Fibroblast of villous mesenchyme (primary cell): ENCODE data around the gene PNLDC1. TPM values are rescaled to one million over a fixed set of nuclear protein-coding genes. Genes with fewer than 3 reads are reported as not detected.

Experiments used
- DNase-seq: peaks from one replicate; pipeline ENCODE4 v3.0.0-alpha.2; 2010; ENCODE audit warnings: low read depth
- H3K4me3 ChIP-seq: 2 replicates; pipeline ENCODE4 v1.5.1; 2011; ENCODE audit warnings: low read depth, mild to moderate bottlenecking, low read length
- total RNA-seq: library from RNA; depleted of rRNA; stranded (reverse); fragments of >200 nt; gene quantifications from 2 replicates; pipeline ENCODE4 v1.2.3, GENCODE V29; 2012
- TF ChIP-seq, protein P1 (sequence below): IDR thresholded peaks from 2 replicates; pipeline ENCODE4 v1.5.1; 2012; ENCODE audit warnings: low read depth, mild to moderate bottlenecking, low read length; ENCODE audit not compliant: insufficient read depth

Gene PNLDC1
- total RNA-seq, 1 donor, result not detected

- TF ChIP-seq, protein P1, sequence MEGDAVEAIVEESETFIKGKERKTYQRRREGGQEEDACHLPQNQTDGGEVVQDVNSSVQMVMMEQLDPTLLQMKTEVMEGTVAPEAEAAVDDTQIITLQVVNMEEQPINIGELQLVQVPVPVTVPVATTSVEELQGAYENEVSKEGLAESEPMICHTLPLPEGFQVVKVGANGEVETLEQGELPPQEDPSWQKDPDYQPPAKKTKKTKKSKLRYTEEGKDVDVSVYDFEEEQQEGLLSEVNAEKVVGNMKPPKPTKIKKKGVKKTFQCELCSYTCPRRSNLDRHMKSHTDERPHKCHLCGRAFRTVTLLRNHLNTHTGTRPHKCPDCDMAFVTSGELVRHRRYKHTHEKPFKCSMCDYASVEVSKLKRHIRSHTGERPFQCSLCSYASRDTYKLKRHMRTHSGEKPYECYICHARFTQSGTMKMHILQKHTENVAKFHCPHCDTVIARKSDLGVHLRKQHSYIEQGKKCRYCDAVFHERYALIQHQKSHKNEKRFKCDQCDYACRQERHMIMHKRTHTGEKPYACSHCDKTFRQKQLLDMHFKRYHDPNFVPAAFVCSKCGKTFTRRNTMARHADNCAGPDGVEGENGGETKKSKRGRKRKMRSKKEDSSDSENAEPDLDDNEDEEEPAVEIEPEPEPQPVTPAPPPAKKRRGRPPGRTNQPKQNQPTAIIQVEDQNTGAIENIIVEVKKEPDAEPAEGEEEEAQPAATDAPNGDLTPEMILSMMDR, result no peak
- no peak for DNase-seq
- no peak overlapping the region for H3K4me3 ChIP-seq
Measured at GRCh38 chr6:159828074-159828473, 28.0 kb downstream of the PNLDC1 start.

GRCh38 chr6:159829526-159829925, 29.4 kb downstream of the PNLDC1 start:
- no peak overlapping the region for H3K4me3 ChIP-seq
- TF ChIP-seq, protein P1, result no peak
- DNase-seq, result no peak

GRCh38 chr6:159830501-159831372, 30.7 kb downstream of the PNLDC1 start:
- TF ChIP-seq, protein P1, result no peak
- DNase-seq, result no peak
- no peak overlapping the region for H3K4me3 ChIP-seq

GRCh38 chr6:159831373-159831679, 31.2 kb downstream of the PNLDC1 start:
- TF ChIP-seq, protein P1, result no peak
- DNase-seq, result no peak
- no peak overlapping the region for H3K4me3 ChIP-seq

GRCh38 chr6:159832946-159833345, 32.9 kb downstream of the PNLDC1 start:
- no peak for DNase-seq
- TF ChIP-seq, protein P1, result no peak
- H3K4me3 ChIP-seq, result no peak overlapping the region

DNA sequence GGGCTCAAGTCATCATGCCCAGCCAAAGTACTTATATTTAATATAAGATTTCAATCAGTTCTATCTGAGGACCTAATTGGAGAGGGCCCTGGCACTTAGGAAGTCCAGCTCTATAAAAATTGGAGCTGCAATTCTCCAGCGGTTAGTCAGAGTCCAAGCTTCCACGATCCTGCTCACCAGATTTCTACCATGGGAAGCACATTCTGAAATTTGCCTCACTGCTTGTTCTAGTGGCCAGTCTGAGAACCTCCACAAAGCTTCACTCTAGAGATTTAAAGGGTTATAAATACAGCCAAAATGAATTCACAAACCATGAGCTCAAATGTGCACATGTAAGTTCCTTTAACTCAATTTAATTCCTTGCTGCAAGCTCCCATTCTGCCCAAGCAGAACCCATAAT, 33.5 kb downstream of the PNLDC1 start:
- TF ChIP-seq, protein P1, result no peak
- no peak for DNase-seq
- H3K4me3 ChIP-seq, result no peak overlapping the region
